Thoracic aorta (tissue), 2 donors: ENCODE measurements around the gene CLDN5. TPM values are rescaled to one million over a fixed set of nuclear protein-coding genes. Genes with fewer than 3 reads are reported as not detected.

Experiments
- ATAC-seq: fragments of 150-250 bp; one replicate; pipeline ENCODE4 v1.8.0; 2017; ENCODE audit warnings: low read depth; ENCODE audit not compliant: insufficient number of reproducible peaks, low FRiP score
- DNase-seq: peaks from one replicate; pipeline ENCODE4 v3.0.0-alpha.2; 2020; ENCODE audit warnings: low spot score
- H3K27ac ChIP-seq, 2 donors: fragments of 200-600 bp; sonication (generic); 1 replicate in 1 of 2; 2 replicates in 1 of 2; pipeline ENCODE4 v1.5.1; 2016; ENCODE audit warnings: mild to moderate bottlenecking in 2 of 2, moderate library complexity in 2 of 2
- H3K27me3 ChIP-seq: fragments of 200-600 bp; sonication (generic); replicated peaks from 2 replicates; pipeline ENCODE4 v1.6.0; 2016; ENCODE audit warnings: mild to moderate bottlenecking; ENCODE audit not compliant: insufficient read depth
- H3K36me3 ChIP-seq: fragments of 200-600 bp; sonication (generic); one replicate; pipeline ENCODE4 v1.5.1; 2016
- H3K4me1 ChIP-seq, 2 donors: fragments of 200-600 bp; sonication (generic); 1 replicate in 1 of 2; 2 replicates in 1 of 2; pipeline versions ENCODE4 v1.5.1 to v1.6.0; 2016; ENCODE audit warnings: low read depth in 2 of 2, mild to moderate bottlenecking in 1 of 2; ENCODE audit not compliant: control insufficient read depth in 1 of 2
- H3K4me3 ChIP-seq: fragments of 200-600 bp; sonication (generic); 2 replicates; pipeline ENCODE4 v1.5.1; 2016; ENCODE audit warnings: mild to moderate bottlenecking
- H3K9me3 ChIP-seq: fragments of 200-600 bp; sonication (generic); 2 replicates; pipeline ENCODE4 v1.5.1; 2016
- total RNA-seq, 2 donors: library from RNA; depleted of rRNA; stranded (reverse); fragments of >200 nt; gene quantifications; one replicate each; pipeline versions ENCODE4 v1.1.0 to v1.2.3, GENCODE V29; 2016
- TF ChIP-seq, protein P1 (sequence below): fragments of 200-600 bp; sonication (generic); IDR thresholded peaks from one replicate; pipeline ENCODE4 v1.5.1; 2019; ENCODE audit warnings: antibody characterized with exemption

Gene CLDN5
- total RNA-seq, 2 donors from 2014 or later, result 41.0 to 68.0 TPM

DNA sequence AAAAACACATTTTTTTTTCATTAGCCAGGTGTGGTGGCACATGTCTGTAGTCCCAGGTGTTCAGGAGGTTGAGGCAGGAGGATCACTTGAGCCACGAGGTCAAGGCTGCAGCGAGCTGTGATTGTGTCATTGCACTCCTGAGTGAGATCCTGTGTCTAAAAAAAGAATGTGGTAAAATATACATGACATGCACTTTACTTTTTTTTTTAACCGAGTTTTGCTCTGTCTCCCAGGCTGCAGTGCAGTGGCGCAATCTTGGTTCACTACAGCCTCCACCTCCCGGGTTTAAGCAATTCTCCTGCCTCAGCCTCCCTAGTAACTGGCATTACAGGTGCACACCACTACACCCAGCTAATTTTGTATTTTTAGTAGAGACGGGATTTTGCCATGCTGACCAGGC is 22.5 kb upstream of the CLDN5 start:
- ATAC-seq, result no peak
- H3K27ac ChIP-seq, result no peak overlapping the region
- no peaks in the 10 kb centered on the region for H3K9me3 ChIP-seq
- DNase-seq, result no peak
- no peaks in the 10 kb centered on the region for H3K36me3 ChIP-seq
- no peaks in the 10 kb centered on the region for H3K4me1 ChIP-seq
- H3K4me3 ChIP-seq, result no peak overlapping the region
- TF ChIP-seq, protein P1, sequence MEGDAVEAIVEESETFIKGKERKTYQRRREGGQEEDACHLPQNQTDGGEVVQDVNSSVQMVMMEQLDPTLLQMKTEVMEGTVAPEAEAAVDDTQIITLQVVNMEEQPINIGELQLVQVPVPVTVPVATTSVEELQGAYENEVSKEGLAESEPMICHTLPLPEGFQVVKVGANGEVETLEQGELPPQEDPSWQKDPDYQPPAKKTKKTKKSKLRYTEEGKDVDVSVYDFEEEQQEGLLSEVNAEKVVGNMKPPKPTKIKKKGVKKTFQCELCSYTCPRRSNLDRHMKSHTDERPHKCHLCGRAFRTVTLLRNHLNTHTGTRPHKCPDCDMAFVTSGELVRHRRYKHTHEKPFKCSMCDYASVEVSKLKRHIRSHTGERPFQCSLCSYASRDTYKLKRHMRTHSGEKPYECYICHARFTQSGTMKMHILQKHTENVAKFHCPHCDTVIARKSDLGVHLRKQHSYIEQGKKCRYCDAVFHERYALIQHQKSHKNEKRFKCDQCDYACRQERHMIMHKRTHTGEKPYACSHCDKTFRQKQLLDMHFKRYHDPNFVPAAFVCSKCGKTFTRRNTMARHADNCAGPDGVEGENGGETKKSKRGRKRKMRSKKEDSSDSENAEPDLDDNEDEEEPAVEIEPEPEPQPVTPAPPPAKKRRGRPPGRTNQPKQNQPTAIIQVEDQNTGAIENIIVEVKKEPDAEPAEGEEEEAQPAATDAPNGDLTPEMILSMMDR, result no peak
- no peaks in the 10 kb centered on the region for H3K27me3 ChIP-seq

DNA sequence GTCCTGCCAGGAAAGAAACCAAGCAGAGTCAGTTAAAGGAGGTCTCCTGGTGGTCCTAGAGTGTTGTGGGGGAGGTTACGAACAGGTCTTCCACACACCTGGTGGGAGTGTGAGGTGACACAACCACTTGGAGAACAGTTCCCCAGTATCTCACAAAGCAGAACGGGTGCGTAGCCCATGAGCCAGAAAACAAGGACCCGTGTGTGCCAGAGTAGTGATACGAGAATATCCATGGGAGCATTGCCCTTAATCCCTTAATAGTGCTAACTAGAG is 21.7 kb upstream of the CLDN5 start:
- H3K4me3 ChIP-seq, result no peak overlapping the region
- H3K4me1 ChIP-seq, result no peaks in the 10 kb centered on the region
- no peaks in the 10 kb centered on the region for H3K27me3 ChIP-seq
- no peak overlapping the region for H3K27ac ChIP-seq
- H3K36me3 ChIP-seq, result no peaks in the 10 kb centered on the region
- TF ChIP-seq, protein P1, result no peak
- H3K9me3 ChIP-seq, result no peaks in the 10 kb centered on the region
- DNase-seq (no peak), ATAC-seq (no peak)

DNA sequence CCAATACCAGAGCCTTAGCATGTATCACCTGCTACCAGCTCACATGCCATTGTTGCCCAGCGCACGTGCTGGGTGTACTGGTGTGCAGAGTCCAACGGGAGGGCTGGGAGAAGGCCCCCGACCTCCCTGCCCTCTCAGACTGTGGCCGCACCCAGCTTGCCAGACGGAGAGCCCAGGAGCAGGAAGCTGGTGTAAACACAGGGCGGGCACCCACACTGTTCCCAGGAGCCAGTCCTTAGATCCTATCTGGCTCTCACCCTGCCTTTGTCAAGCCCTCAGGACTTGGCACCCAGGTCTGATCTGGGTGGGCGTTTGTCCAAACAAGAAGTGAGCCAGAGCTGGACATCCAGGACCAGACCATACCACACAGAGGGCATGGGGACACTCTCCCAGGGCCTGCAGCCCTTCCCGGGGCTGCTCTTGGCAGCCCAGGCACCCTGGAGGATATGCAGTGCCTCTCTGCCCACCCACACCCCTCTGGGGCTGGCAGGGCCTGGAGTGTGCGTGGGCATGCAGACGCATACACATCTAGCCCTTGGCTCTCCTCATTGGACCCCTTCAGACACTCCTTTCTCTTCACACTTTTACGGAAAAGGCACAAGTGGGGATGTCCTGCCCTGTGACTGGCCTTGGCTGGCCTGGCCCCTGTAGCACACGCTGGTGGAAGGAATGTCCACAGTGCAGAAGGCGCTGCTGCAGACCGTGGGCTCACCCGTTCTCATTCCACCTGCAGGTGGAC is 19.9 kb upstream of the CLDN5 start:
- ATAC-seq (no peak), DNase-seq (no peak)
- Histone ChIP-seq H3K4me3 (no peak overlapping the region), H3K36me3 (no peaks in the 10 kb centered on the region), H3K27ac (no peak overlapping the region), H3K4me1 (no peaks in the 10 kb centered on the region), H3K27me3 (no peaks in the 10 kb centered on the region), H3K9me3 (no peaks in the 10 kb centered on the region)
- TF ChIP-seq, protein P1, result no peak

DNA sequence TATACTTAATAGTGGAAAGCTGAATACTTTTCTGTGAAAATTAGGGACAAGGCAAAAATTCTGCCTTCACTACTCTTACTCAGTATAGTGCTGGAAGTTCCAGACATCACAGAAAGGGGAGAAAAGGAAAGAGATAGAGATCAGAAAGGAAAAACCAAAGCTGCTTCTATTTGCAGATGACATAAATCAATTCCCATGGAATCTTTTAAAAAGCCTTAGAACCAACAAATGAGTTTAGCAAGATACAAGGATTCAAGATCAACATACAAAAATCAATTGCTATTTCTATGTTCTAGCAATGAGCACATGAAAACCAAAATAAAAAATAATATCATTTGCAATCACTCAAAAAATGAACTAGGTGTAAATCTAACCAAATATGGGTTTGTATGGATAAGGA is 16.2 kb upstream of the CLDN5 start:
- Histone ChIP-seq H3K27me3 (no peaks in the 10 kb centered on the region), H3K4me3 (no peak overlapping the region), H3K27ac (no peak overlapping the region), H3K4me1 (no peaks in the 10 kb centered on the region), H3K9me3 (no peaks in the 10 kb centered on the region), H3K36me3 (no peaks in the 10 kb centered on the region)
- TF ChIP-seq, protein P1, result no peak
- ATAC-seq (no peak), DNase-seq (no peak)

DNA sequence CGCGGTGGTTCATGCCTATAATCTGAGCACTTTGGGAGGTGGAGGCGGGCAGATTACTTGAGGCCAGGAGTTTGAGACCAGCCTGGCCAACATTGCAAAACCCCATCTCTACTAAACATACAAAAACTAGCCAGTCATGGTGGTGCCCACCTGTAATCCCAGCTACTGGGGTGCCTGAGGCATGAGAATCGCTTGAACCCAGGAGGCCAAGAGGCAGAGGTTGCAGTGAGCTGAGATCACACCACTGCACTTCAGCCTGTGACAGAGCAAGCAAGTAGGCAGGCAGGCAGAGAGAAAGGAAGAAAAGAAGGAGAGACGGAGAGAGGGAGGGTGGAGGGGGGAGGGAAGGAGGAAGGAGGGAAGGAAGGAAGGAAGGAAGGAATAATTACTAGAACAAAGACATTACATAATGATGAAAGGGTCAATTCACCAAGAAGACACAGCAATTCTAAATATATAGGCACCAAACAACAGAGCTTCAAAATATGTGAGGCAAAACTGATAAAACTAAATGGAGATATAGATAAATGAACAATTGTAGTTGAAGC is 13.8 kb upstream of the CLDN5 start:
- Histone ChIP-seq H3K27ac (no peak overlapping the region), H3K27me3 (no peaks in the 10 kb centered on the region), H3K4me3 (no peak overlapping the region), H3K4me1 (no peaks in the 10 kb centered on the region), H3K9me3 (no peaks in the 10 kb centered on the region), H3K36me3 (no peaks in the 10 kb centered on the region)
- ATAC-seq (no peak), DNase-seq (no peak)
- TF ChIP-seq, protein P1, result no peak
